ENCODE results near the gene CCSER1.

The CCSER1 gene

GRCh38 chr4:90753068-90753467, 625.9 kb downstream of the CCSER1 start:
- DNase-seq (ENCODE audit: insufficient read length) (no peak), FAIRE-seq (no peak)
- TF ChIP-seq POLR2A (IDR thresholded peaks at IDR 0.05; ENCODE audit: low read depth, low read length) (no peak), TAF1 (IDR thresholded peaks at IDR 0.05; ENCODE audit: borderline replicate concordance, low read depth, low read length) (no peak), POLR2AphosphoS5 (IDR thresholded peaks at IDR 0.05; ENCODE audit: low read depth, low read length) (no peak)

- FAIRE-seq (no peak), DNase-seq (ENCODE audit: insufficient read length) (no peak)
- TF ChIP-seq POLR2A (IDR thresholded peaks at IDR 0.05; ENCODE audit: low read depth, low read length): no peak
- no peak for TF ChIP-seq POLR2AphosphoS5 (IDR thresholded peaks at IDR 0.05; ENCODE audit: low read depth, low read length)
- TF ChIP-seq TAF1 (IDR thresholded peaks at IDR 0.05; ENCODE audit: borderline replicate concordance, low read depth, low read length): no peak
These were observed 630.4 kb downstream of the CCSER1 start for GRCh38 chr4:90757534-90758060.

- no peak for FAIRE-seq
- TF ChIP-seq POLR2AphosphoS5 (IDR thresholded peaks at IDR 0.05; ENCODE audit: low read depth, low read length) (no peak), POLR2A (IDR thresholded peaks at IDR 0.05; ENCODE audit: low read depth, low read length) (no peak), TAF1 (IDR thresholded peaks at IDR 0.05; ENCODE audit: borderline replicate concordance, low read depth, low read length) (no peak)
- no peak for DNase-seq (ENCODE audit: insufficient read length)
These were observed 632.9 kb downstream of the CCSER1 start for GRCh38 chr4:90760059-90760458.

- DNase-seq (ENCODE audit: insufficient read length) (no peak), FAIRE-seq (no peak)
- TF ChIP-seq POLR2AphosphoS5 (IDR thresholded peaks at IDR 0.05; ENCODE audit: low read depth, low read length) (no peak), POLR2A (IDR thresholded peaks at IDR 0.05; ENCODE audit: low read depth, low read length) (no peak), TAF1 (IDR thresholded peaks at IDR 0.05; ENCODE audit: borderline replicate concordance, low read depth, low read length) (no peak)
These were observed 639.6 kb downstream of the CCSER1 start for GRCh38 chr4:90766837-90767236.

GRCh38 chr4:90769251-90769650, 642.1 kb downstream of the CCSER1 start:
- FAIRE-seq: no peak
- TF ChIP-seq TAF1 (IDR thresholded peaks at IDR 0.05; ENCODE audit: borderline replicate concordance, low read depth, low read length) (no peak), POLR2A (IDR thresholded peaks at IDR 0.05; ENCODE audit: low read depth, low read length) (no peak), POLR2AphosphoS5 (IDR thresholded peaks at IDR 0.05; ENCODE audit: low read depth, low read length) (no peak)
- DNase-seq (ENCODE audit: insufficient read length): no peak

- TF ChIP-seq TAF1 (IDR thresholded peaks at IDR 0.05; ENCODE audit: borderline replicate concordance, low read depth, low read length) (no peak), POLR2A (IDR thresholded peaks at IDR 0.05; ENCODE audit: low read depth, low read length) (no peak), POLR2AphosphoS5 (IDR thresholded peaks at IDR 0.05; ENCODE audit: low read depth, low read length) (no peak)
- FAIRE-seq: no peak
- no peak for DNase-seq (ENCODE audit: insufficient read length)
These were observed 653.0 kb downstream of the CCSER1 start for GRCh38 chr4:90780193-90780592.

- no peak for FAIRE-seq
- DNase-seq (ENCODE audit: insufficient read length): no peak
- TF ChIP-seq POLR2A (IDR thresholded peaks at IDR 0.05; ENCODE audit: low read depth, low read length) (no peak), TAF1 (IDR thresholded peaks at IDR 0.05; ENCODE audit: borderline replicate concordance, low read depth, low read length) (no peak), POLR2AphosphoS5 (IDR thresholded peaks at IDR 0.05; ENCODE audit: low read depth, low read length) (no peak)
These were observed 659.4 kb downstream of the CCSER1 start for GRCh38 chr4:90786602-90787001.

- no peak for DNase-seq (ENCODE audit: insufficient read length)
- TF ChIP-seq POLR2AphosphoS5 (IDR thresholded peaks at IDR 0.05; ENCODE audit: low read depth, low read length) (no peak), TAF1 (IDR thresholded peaks at IDR 0.05; ENCODE audit: borderline replicate concordance, low read depth, low read length) (no peak), POLR2A (IDR thresholded peaks at IDR 0.05; ENCODE audit: low read depth, low read length) (no peak)
- FAIRE-seq: no peak
These were observed 665.5 kb downstream of the CCSER1 start for GRCh38 chr4:90792696-90793095.

GRCh38 chr4:90798948-90799347, 671.8 kb downstream of the CCSER1 start:
- FAIRE-seq (no peak), DNase-seq (ENCODE audit: insufficient read length) (no peak)
- no peak for TF ChIP-seq POLR2A (IDR thresholded peaks at IDR 0.05; ENCODE audit: low read depth, low read length)
- TF ChIP-seq POLR2AphosphoS5 (IDR thresholded peaks at IDR 0.05; ENCODE audit: low read depth, low read length): no peak
- no peak for TF ChIP-seq TAF1 (IDR thresholded peaks at IDR 0.05; ENCODE audit: borderline replicate concordance, low read depth, low read length)

- FAIRE-seq (no peak), DNase-seq (ENCODE audit: insufficient read length) (no peak)
- no peak for TF ChIP-seq POLR2A (IDR thresholded peaks at IDR 0.05; ENCODE audit: low read depth, low read length)
- no peak for TF ChIP-seq POLR2AphosphoS5 (IDR thresholded peaks at IDR 0.05; ENCODE audit: low read depth, low read length)
- no peak for TF ChIP-seq TAF1 (IDR thresholded peaks at IDR 0.05; ENCODE audit: borderline replicate concordance, low read depth, low read length)
These were observed 672.7 kb downstream of the CCSER1 start for GRCh38 chr4:90799895-90800294.

- DNase-seq (ENCODE audit: insufficient read length) (no peak), FAIRE-seq (no peak)
- TF ChIP-seq TAF1 (IDR thresholded peaks at IDR 0.05; ENCODE audit: borderline replicate concordance, low read depth, low read length) (no peak), POLR2AphosphoS5 (IDR thresholded peaks at IDR 0.05; ENCODE audit: low read depth, low read length) (no peak), POLR2A (IDR thresholded peaks at IDR 0.05; ENCODE audit: low read depth, low read length) (no peak)
These were observed 688.4 kb downstream of the CCSER1 start for GRCh38 chr4:90815569-90815968.

- DNase-seq (ENCODE audit: insufficient read length) (no peak), FAIRE-seq (no peak)
- TF ChIP-seq POLR2AphosphoS5 (IDR thresholded peaks at IDR 0.05; ENCODE audit: low read depth, low read length) (no peak), POLR2A (IDR thresholded peaks at IDR 0.05; ENCODE audit: low read depth, low read length) (no peak), TAF1 (IDR thresholded peaks at IDR 0.05; ENCODE audit: borderline replicate concordance, low read depth, low read length) (no peak)
These were observed 689.6 kb downstream of the CCSER1 start for GRCh38 chr4:90816754-90817153.
